GM12892 (cell line): Measurements from ENCODE around the gene GADL1.

Experiments
- POLR2A ChIP-seq: IDR thresholded peaks from 2 replicates; pipeline ENCODE4 v1.6.1; 2011; ENCODE audit warnings: low read depth, low read length, control low read depth
- POLR2AphosphoS5 ChIP-seq: IDR thresholded peaks from 2 replicates; pipeline ENCODE4 v1.6.1; 2011; ENCODE audit warnings: low read depth, low read length, control low read depth
- TAF1 ChIP-seq: IDR thresholded peaks from 2 replicates; pipeline ENCODE4 v1.6.1; 2011; ENCODE audit warnings: low read depth, mild to moderate bottlenecking, control low read depth, low read length, borderline replicate concordance

GRCh38 chr3:30918761-30919160 lies 24.3 kb upstream of the GADL1 start:
- TF ChIP-seq POLR2A (no peak), POLR2AphosphoS5 (no peak), TAF1 (no peak)
